ENCODE measurements around the gene EIF4G1.

EIF4G1 gene

DNA sequence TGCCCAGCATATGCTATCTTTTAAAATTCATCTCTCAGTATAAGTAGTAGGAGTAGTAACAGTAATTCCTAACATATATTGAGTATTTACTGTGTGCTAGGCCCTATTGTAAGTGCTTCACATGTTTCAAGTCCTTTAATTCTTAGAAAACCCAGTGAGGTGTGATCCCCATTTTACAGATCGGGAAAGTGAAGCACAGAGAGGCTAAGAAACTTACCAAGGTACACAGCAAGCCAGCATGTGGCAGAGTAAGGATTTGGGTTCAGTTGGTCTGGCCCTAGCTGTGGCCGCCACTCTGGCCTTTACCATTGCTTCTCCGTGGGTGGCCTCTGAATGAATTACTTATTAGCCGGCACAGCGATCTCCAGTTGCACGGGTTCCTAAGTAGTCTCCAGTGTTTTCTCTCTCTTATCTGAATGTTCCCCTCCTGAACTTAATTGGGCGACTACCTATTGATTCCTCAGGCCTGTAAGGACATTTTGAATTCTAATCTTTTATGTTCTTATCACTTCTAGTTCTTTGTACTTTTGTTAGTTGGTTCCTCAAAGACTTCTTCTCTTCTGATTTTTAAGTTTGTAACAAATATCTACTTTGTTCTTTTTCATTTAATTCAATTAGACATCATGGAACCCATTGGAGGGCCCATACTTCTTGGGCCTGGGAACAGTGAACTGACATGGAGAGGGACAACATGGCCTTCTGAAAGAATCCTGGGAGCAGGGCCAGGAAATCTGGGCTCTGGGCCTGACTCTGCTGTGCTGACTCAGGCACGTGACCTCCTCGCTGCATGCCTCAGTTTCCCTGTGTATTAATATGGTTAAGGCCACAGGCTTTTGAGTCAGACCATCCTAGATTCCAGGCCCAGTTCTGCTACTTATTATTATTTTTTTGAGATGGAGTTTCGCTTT lies 35.4 kb downstream of the EIF4G1 start:
- DNase-seq: peak in 16 of 51 donors; percentile 8 to 53 (median 29)

GRCh38 chr3:184350618-184351017 lies 36.2 kb downstream of the EIF4G1 start:
- DNase-seq: no peak

DNA sequence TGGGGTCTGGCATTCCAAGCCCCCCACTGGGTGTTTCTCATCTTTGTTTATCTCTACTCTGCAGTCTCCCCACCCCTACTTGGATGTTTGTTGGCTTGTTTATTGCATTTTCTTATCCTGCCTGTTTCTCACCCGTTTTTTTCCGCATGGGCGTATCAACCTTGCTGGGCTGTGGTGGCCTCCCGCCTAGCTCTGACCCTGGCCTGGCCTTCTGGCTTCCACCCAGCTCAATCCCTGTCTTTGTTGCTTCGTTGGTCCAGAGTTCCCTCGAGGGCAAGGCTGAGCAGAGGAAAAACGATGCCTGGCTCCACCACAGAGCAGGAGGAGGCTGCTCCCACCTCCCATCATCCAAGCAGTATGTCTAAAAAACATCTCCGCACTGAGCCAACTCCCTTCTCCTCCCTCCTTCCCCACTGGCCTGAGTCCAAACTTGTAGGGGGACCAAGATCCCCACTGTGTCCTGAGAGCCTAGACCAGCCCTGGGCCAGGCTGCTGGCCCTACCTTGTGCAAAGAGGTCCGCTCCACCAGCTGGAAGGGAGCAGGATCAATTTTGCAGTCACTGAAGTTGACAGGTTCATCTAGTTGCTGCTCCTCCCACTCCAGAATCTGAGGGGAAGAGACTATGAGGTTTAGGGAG lies 37.2 kb downstream of the EIF4G1 start:
- no peak for DNase-seq

- DNase-seq: no peak
Measured at GRCh38 chr3:184352149-184352785, 37.9 kb downstream of the EIF4G1 start.

GRCh38 chr3:184352897-184353545 lies 38.6 kb downstream of the EIF4G1 start:
- DNase-seq: no peak

DNA sequence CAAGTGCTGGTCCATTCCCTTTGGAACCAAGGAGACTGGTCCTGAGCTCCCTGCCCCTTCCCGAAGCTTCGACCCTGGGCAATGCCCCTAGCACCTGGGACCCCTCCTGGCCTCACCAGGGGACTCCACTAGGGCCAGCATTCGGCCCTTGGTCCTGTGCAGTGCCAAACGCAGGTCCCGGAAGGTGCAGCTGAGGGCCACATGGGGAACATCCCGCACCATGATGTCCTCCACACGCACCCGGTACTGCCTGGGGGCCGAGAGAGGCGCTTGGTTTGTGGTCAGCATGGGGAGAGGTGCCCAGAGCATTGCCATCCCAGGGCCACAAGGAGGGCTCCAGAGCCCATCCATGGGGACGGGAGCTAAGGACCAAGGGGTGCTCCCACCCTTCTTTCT lies 39.1 kb downstream of the EIF4G1 start:
- DNase-seq: no peak

DNA sequence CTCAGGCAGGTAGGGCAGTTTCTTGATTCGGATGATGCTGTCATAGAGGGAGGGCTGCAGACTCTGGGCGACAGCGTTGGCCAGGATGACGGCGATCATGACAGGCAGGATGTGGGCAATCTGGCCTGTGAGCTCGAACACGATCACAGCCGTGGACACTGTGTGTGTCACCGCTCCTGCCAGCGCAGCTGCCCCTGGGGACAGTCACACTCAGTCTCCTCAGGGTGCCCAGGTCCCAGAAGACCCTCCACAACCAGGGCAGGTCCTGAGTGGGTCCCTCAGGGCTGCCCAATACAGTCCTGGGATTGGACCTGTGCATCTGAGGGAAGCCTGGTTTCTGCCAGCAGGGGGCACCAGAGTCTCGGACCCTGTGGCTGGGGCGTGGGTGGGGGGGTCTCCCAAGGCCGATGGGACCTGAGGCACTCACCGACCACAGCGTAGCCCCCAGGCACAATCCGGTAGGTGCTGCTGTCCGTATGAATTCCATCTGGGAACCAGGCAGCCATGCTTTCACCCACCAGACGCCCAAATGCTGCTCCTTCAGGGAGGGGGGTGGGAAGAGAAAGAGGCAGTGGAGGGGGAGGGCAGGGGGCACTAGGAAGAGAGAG lies 39.8 kb downstream of the EIF4G1 start:
- DNase-seq: peak in 26 of 51 donors; percentile 5 to 68 (median 30)

DNA sequence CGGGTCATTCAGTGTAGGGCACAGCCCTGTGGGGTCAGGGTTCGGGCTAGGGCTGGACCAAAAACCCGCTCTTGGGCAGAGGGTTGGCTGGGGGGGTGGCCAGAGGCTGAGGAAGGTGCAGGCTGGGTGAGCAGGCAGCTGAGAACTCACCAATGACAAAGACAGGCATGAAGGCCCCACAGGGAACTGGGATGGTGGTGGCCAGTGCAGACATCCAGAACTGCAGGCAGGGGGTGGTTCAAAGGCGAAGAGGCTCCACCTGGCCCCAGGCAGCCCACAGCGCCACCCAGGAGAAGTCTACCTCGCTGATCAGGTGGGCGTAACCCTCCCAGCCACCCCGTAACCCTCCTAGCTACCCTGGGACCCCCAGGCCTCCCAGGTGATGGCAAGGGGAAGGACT lies 40.3 kb downstream of the EIF4G1 start:
- DNase-seq: no peak

- no peak for DNase-seq
Measured at GRCh38 chr3:184355261-184356040, 41.0 kb downstream of the EIF4G1 start.

GRCh38 chr3:184357248-184358123 lies 43.1 kb downstream of the EIF4G1 start:
- no peak for DNase-seq

DNA sequence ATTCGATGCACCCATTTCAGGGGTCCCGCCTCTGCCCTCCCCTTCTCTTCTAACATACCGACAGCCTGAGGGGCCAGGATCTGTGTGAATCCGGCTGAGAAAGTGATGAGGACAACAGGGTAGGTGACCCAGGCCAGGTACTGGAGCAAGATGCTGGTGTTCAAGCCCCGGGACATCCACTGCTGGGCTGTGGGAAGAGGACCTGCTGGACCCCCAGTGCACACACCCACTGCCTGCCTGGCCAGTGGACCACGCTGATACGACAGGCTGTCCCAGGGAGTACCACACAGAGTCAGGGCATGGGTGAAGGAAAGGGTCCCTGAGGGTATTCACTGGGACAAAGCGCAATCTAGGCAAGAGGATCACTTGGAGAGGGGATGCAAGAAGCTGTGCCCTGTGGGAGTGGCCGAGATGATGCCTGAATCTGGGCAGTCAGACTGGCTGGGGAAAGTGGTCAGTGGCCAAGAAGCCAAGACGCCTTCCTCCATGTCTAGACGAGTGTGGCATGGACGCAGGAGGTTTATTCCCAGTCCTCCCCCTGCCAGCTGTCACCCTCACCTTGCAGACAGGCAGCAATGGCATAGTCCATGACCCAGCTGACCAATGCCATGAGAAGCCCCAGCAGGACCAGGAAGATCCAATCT lies 43.8 kb downstream of the EIF4G1 start:
- no peak for DNase-seq

DNA sequence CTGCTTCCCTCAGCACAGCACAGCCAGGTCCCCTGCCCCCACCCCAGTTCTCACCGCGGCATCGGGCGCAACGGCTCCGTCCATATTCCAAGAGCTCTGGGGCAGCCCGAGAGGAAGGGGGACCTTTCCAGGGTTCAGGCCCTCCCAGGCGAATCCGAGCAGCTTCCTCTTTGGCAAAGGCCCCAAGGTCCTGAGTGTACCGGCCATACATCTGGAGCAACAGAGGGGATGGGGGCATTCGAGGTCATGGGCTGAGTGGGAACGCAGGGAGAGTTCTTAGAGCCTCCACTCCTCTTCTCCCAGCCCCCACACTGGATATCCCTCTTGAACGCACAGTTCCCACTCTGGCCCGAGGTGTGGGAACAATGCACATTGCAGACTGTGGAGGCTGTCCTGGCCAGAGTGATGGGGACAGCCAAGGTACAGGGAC lies 44.5 kb downstream of the EIF4G1 start:
- no peak for DNase-seq

DNA sequence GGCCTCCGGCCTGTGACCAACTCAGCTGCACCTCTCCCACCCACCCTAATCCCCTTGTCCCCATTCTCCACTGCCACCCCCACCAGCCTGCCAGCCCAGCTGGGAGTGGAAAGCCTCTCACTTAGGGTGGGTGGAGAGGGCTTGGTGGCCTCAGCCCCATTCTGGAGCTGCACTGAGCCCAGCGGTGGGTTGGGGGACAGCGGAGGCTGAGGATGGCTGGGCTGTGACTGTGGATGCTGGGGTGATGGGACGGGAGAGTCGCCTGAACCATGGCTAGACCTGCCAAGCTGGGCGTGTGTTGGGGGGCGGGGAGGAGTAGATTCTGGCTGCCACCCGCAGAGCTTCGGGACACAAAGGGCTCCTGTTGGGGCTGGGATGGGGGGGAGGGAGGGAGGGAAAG lies 45.2 kb downstream of the EIF4G1 start:
- peak in 44 of 51 donors; percentile 14 to 89 (median 54) for DNase-seq

- DNase-seq: peak in 9 of 51 donors; percentile 14 to 60 (median 38)
Measured at GRCh38 chr3:184360070-184360928, 45.9 kb downstream of the EIF4G1 start.

DNA sequence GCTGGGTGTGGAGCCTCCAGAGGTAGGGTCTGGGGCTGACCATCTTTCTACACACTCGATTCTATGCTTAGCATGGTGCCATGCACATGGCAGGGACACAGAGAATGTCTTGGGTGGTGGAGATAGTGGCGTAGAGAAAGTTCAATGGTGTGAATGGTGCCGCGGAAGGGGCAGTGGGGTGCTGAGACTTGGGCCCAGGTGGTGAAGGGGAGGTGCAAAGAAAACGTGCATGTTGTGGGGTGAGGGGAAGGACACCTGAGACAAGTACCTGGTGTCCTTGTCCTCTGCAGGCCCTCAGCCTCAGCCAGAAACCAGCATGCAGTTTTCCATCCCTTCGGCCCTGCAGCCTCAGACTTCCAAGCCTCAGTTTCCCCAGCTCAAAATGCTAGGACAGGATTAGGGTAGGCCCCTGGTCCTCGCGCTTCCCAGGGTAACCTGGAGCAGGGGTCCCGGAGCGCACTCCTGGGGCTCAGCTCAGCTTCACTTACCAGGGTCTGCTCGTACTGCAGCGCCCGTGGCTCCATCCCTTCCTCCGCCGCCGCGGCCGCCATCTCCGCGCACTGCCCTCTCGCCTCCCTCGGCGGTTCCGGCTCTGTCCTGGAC lies 46.6 kb downstream of the EIF4G1 start:
- peak in 2 of 51 donors; percentile 55 to 61 for DNase-seq

GRCh38 chr3:184361532-184361931 lies 47.1 kb downstream of the EIF4G1 start, which contains the start of the genes CLCN2 and POLR2H:
Gene CLCN2, minus strand, starts transcription at chr3:184361605. Its CDS starts 126 bp downstream, at chr3:184361479.
Gene POLR2H, plus strand, starts transcription at chr3:184361710. Its CDS starts 1,783 bp downstream, at chr3:184363493.
- peak in 44 of 51 donors; percentile 34 to 83 (median 67) for DNase-seq
